GM18858 (cell line): ENCODE results near the gene IFT172.
"Not testable (repeated sequence)": the region's sequence is repeated elsewhere in the genome, so short reads cannot be mapped to it uniquely, and the experiment has no call there.

ENCODE experiments used
- ATAC-seq: cut with Tn5 transposase; IDR thresholded peaks from one replicate; pipeline ENCODE4 v1.9.1; 2021; ENCODE audit not compliant: unreplicated experiment

The IFT172 gene

GRCh38 chr2:27428213-27428977, 61.1 kb downstream of the IFT172 start, which contains the start of gene NRBP1:
NRBP1 (plus strand) TSS chr2:27428631; CDS start chr2:27433274, 4,643 bp downstream.
- peak; percentile 79 for ATAC-seq

- ATAC-seq = no peak
These were observed 61.7 kb downstream of the IFT172 start for GRCh38 chr2:27427863-27428212.

DNA sequence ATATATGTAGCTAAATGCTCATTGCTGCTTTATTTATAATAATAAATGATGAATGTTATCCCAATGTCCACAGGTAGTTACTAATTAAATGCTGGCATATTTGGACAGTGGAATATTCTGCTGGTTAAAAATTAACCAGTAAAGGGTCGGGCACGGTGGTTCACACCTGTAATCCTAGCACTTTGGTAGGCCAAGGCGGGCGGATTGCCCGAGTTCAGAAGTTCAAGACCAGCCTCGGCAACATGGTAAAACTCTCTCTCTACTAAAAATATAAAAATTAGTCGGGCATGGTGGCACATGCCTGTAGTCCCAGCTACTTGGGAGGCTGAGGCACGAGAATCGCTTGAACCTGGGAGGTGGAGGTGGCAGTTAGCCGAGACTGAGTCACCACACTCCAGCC, 64.5 kb downstream of the IFT172 start:
- not testable (repeated sequence) for ATAC-seq

DNA sequence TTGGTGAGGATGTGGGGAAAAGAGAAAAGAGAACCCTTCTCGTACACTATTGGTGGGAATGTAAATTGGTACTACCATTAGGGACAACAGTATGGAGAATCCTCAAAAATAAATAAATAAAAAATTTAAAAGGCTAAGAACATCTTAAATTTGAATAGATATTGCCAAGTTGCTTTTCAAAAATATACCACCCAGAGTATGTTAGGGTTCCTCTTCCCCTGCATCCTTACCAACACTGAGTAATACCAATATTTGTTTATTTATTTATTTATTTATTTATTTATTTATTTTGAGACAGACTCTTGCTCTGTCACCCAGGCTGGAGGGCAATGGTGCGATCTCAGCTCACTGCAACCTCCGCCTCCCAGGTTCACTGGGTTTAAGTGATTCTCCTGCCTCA, 66.6 kb downstream of the IFT172 start:
- no peak for ATAC-seq

DNA sequence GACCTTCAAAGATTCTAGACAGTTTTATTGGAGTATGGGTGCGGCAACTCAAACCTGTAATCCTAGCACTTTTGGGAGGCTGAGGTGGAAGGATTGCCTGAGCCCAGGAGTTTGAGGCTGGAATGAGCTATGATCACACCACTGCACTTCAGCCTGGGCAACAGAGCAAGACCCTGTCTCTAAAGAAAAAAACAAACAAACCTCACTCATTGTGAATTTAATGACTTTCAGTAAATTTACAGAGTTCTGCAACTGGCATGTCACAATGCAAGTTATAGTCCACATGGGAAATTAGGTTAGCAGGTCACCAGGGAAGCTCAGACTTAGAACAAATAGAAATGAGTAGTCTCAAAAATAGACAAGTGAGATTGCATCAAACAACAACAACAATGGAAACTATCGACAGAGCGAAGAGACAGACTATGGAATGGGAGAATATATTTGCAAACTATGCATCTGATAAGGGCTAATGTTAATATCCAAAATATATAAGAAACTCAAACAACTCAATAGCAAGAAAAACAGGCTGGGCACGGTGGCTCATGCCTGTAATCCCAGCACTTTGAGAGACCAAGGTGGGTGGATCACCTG, 67.8 kb downstream of the IFT172 start:
- ATAC-seq = no peak

DNA sequence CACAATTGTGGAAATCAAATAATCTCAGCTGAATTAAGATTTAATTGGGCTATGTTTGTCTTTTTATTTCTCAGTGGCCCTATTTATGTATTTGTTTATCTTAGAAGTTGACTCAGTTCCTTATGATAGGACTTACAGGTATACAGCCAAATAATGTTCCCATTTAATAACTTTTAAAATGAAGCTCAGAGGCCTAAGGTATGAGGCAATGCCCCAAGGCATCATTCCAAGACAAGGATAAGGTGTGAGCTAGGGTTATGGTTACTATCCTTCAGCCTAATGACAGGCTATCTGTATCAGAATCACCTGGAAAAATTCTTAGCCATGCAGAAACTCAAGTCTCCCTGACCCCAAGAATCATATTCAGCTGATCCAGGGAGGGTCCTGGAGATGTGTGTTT, 68.5 kb downstream of the IFT172 start:
- no peak for ATAC-seq

DNA sequence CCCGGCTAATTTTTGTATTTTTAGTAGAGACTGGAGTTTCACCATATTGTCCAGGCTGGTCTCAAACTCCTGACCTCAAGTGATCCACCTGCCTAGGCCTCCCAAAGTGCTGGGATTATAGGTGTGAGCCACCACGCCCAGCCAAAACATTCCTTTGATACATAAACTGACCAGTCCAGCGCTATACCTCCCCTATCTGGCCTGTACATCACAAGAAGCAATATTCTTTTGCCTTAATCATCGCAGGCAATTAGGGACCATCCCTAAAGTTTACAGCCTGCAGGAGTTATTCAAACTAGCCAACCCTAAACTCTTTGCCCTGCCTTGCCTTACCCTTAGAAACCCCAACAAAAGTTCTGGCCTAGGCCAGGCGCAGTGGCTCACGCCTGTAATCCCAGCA, 73.4 kb downstream of the IFT172 start:
- ATAC-seq = no peak

DNA sequence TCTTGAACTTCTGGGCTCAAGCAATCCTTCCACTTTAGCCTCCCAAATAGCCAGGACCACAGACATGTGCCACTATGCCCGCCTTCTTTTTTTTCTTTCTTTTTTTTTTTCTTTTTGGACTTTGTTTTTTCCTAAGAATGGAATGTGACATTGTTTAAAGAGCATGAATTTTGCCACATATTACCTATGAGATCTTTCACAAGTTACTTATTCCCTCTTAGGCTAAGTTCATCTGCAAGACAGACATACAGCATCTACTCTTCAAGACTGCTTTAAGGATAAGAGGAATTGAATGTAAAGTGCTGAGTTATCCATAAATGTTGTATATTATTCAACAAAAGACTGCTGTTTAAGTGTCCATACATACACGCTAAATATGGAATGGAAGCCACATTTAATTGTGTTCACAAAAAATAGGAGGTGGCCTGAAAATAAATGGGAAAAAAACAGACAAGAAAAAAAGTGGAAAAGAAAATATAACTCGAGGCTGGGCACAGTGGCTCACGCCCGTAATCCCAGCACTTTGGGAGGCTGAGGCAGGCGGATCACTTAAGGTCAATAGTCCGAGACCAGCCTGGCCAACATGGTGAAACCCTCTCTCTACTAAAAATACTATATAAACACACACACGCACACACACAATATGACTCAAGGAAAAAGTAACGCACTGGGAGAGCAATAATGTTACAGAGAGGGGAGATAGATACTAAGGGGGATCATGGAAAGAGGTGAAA, 77.0 kb downstream of the IFT172 start:
- no peak for ATAC-seq

DNA sequence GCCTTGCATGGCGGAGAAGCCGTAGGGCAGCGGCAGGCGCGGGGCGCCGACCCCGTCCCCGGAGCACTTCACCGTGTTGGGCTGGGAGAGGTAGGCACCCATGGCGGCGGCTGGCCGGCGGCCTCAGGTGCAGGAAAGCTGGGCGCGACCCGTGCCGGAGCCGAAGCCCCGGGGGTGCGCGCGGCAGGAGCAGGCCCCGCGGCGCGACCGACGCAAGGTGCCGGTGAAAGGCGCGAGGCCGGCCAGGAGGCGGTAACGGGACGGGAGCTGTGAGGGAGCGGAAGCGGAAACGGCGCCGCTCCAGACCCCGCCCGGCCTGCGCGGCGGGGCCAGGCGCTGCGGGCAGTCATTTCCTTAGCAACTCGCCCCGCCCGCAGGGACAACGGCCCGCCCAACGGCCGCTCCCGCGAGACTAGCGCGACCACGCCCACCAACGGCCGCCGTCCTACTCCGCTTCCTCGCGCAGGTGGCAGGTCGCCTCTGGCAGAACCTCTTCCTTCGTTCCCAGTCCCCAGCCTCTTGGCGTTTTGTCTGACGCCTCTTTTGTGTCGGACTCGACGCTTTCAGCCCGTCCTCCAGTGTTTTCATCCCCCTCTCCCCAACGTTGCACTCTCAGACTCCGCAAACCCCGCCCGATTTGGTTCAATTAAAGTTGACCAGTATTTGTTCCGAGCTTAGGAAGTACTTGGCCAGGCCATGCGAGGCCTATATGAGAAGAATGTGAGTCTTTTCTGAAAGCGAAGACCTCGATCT, 80.0 kb downstream of the IFT172 start, which contains the start of gene PPM1G:
Gene PPM1G (minus strand): TSS at position 271 of the 753 bp plus-strand sequence. CDS start 169 bp downstream, at position 102.
- ATAC-seq = peak; percentile 84

GRCh38 chr2:27408601-27409320, 80.8 kb downstream of the IFT172 start:
- peak; percentile 10 for ATAC-seq

- ATAC-seq = no peak
These were observed 81.6 kb downstream of the IFT172 start for GRCh38 chr2:27407798-27408491.

- no peak for ATAC-seq
These were observed 89.0 kb downstream of the IFT172 start for GRCh38 chr2:27400348-27401135.

GRCh38 chr2:27398962-27399361, 90.6 kb downstream of the IFT172 start:
- ATAC-seq = no peak
